Measurements from ENCODE around the gene CLSTN3. TPM values are rescaled to one million over a fixed set of nuclear protein-coding genes. Genes with fewer than 3 reads are reported as not detected.

The CLSTN3 gene
- total RNA-seq, 1 donor from 2014 or later, result 138 TPM

GRCh38 chr12:7146906-7147305 is 16.7 kb downstream of the CLSTN3 start:
- DNase-seq (ENCODE audit: extremely low read depth, low read depth, low spot score), result no peak

- DNase-seq (ENCODE audit: extremely low read depth, low read depth, low spot score), result no peak
Observed at GRCh38 chr12:7150356-7150755, 20.2 kb downstream of the CLSTN3 start.

- no peak for DNase-seq (ENCODE audit: extremely low read depth, low read depth, low spot score)
Observed at GRCh38 chr12:7150841-7151240, 20.7 kb downstream of the CLSTN3 start.

GRCh38 chr12:7151532-7151931 is 21.4 kb downstream of the CLSTN3 start:
- DNase-seq (ENCODE audit: extremely low read depth, low read depth, low spot score), result no peak

- DNase-seq (ENCODE audit: extremely low read depth, low read depth, low spot score), result no peak
Observed at GRCh38 chr12:7152818-7153217, 22.6 kb downstream of the CLSTN3 start.

- no peak for DNase-seq (ENCODE audit: extremely low read depth, low read depth, low spot score)
Observed at GRCh38 chr12:7154042-7154441, 23.9 kb downstream of the CLSTN3 start.

- DNase-seq (ENCODE audit: extremely low read depth, low read depth, low spot score), result no peak
Observed at GRCh38 chr12:7154901-7155470, 24.8 kb downstream of the CLSTN3 start.

GRCh38 chr12:7155471-7156034 is 25.4 kb downstream of the CLSTN3 start:
- no peak for DNase-seq (ENCODE audit: extremely low read depth, low read depth, low spot score)

- DNase-seq (ENCODE audit: extremely low read depth, low read depth, low spot score), result no peak
Observed at GRCh38 chr12:7156259-7157197, 26.4 kb downstream of the CLSTN3 start.

- no peak for DNase-seq (ENCODE audit: extremely low read depth, low read depth, low spot score)
Observed at GRCh38 chr12:7157391-7157790, 27.2 kb downstream of the CLSTN3 start.

GRCh38 chr12:7158781-7159609 is 28.8 kb downstream of the CLSTN3 start:
- DNase-seq (ENCODE audit: extremely low read depth, low read depth, low spot score), result no peak

- DNase-seq (ENCODE audit: extremely low read depth, low read depth, low spot score), result no peak
Observed at GRCh38 chr12:7160183-7160582, 30.0 kb downstream of the CLSTN3 start.

GRCh38 chr12:7161327-7161726 is 31.2 kb downstream of the CLSTN3 start:
- no peak for DNase-seq (ENCODE audit: extremely low read depth, low read depth, low spot score)

- DNase-seq (ENCODE audit: extremely low read depth, low read depth, low spot score), result no peak
Observed at GRCh38 chr12:7161811-7162210, 31.6 kb downstream of the CLSTN3 start.

- DNase-seq (ENCODE audit: extremely low read depth, low read depth, low spot score), result no peak
Observed at GRCh38 chr12:7162691-7163114, 32.5 kb downstream of the CLSTN3 start.

GRCh38 chr12:7169951-7170350 is 39.8 kb downstream of the CLSTN3 start:
- DNase-seq (ENCODE audit: extremely low read depth, low read depth, low spot score), result no peak

GRCh38 chr12:7171854-7172253 is 41.7 kb downstream of the CLSTN3 start:
- no peak for DNase-seq (ENCODE audit: extremely low read depth, low read depth, low spot score)

GRCh38 chr12:7175493-7175892 is 45.3 kb downstream of the CLSTN3 start:
- no peak for DNase-seq (ENCODE audit: extremely low read depth, low read depth, low spot score)

GRCh38 chr12:7176595-7176994 is 46.4 kb downstream of the CLSTN3 start:
- no peak for DNase-seq (ENCODE audit: extremely low read depth, low read depth, low spot score)

GRCh38 chr12:7178481-7178880 is 48.3 kb downstream of the CLSTN3 start:
- DNase-seq (ENCODE audit: extremely low read depth, low read depth, low spot score), result no peak

GRCh38 chr12:7180685-7181084 is 50.5 kb downstream of the CLSTN3 start:
- DNase-seq (ENCODE audit: extremely low read depth, low read depth, low spot score), result no peak
